Measurements from ENCODE around the gene INO80B.

Gene INO80B

GRCh38 chr2:74503506-74504475 is 48.9 kb downstream of the INO80B start:
- DNase-seq: no peak

GRCh38 chr2:74504591-74504990 is 49.7 kb downstream of the INO80B start:
- DNase-seq: no peak

GRCh38 chr2:74505448-74506246 is 50.8 kb downstream of the INO80B start:
- no peak for DNase-seq

- peak; percentile 89 to 98 for DNase-seq
Observed at GRCh38 chr2:74507145-74507925, 52.4 kb downstream of the INO80B start, which contains the start of gene PCGF1. Gene PCGF1, minus strand, starts transcription at chr2:74507695. Its CDS starts 27 bp downstream, at chr2:74507668.

Measured in hippocampal formation (tissue), 2 donors.